Measurements from ENCODE around the gene AGL.

DNA sequence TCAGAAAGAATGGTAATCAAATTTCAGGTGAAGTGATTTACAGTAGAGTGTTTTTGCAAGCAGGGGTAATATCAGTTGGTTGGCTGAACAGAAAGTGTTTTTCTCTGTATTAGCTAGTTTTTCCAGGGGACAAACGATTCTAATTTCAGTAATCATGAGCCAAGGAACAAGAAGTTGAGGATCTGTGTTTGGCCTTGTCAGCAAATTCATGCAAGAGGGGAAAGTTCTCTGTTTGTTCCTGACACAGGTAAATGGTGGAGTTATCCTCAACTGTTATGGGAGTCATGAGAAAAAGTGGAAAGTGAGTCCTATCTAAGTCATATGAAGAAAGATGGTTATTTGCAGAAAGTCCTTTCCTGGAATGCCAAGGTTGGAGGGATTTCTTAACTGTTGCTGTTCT is 95.0 kb downstream of the AGL start:
- TF ChIP-seq, protein P1, sequence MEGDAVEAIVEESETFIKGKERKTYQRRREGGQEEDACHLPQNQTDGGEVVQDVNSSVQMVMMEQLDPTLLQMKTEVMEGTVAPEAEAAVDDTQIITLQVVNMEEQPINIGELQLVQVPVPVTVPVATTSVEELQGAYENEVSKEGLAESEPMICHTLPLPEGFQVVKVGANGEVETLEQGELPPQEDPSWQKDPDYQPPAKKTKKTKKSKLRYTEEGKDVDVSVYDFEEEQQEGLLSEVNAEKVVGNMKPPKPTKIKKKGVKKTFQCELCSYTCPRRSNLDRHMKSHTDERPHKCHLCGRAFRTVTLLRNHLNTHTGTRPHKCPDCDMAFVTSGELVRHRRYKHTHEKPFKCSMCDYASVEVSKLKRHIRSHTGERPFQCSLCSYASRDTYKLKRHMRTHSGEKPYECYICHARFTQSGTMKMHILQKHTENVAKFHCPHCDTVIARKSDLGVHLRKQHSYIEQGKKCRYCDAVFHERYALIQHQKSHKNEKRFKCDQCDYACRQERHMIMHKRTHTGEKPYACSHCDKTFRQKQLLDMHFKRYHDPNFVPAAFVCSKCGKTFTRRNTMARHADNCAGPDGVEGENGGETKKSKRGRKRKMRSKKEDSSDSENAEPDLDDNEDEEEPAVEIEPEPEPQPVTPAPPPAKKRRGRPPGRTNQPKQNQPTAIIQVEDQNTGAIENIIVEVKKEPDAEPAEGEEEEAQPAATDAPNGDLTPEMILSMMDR (IDR thresholded peaks at IDR 0.05), result no peak
- TF ChIP-seq POLR2A (IDR thresholded peaks at IDR 0.05), result no peak
